SK-N-SH (cell line): ENCODE data around the gene ZNF609. TPM values are rescaled to one million over a fixed set of nuclear protein-coding genes. Genes with fewer than 3 reads are reported as not detected.

Experiments used
- CTCF ChIA-PET: fragments of 300-600, 350-600 bp; formaldehyde crosslinking; extraction: SDS; loops from one replicate; lab custom pipeline; 2021; lab: Yijun Ruan, JAX
- POLR2A ChIA-PET: fragments of 350-600 bp; sonication (Branson Sonifier 250); formaldehyde crosslinking; extraction: SDS; loops from one replicate; lab custom pipeline; 2020; ENCODE audit warnings: antibody characterized with exemption, inconsistent platforms; lab: Yijun Ruan, JAX
- DNase-seq: peaks from one replicate; pipeline ENCODE4 v3.0.0; 2012
- H2AFZ ChIP-seq: fragments of 200-600 bp; sonication (generic); 2 replicates; pipeline ENCODE4 v1.8.1; 2016; ENCODE audit warnings: antibody characterized with exemption, mild to moderate bottlenecking, low read depth
- H3F3A ChIP-seq: fragments of 200-600 bp; sonication (generic); replicated peaks from 2 replicates; pipeline ENCODE3; 2016; ENCODE audit warnings: antibody characterized with exemption, mild to moderate bottlenecking; ENCODE audit not compliant: insufficient read depth
- H3K27ac ChIP-seq, 2 experiments: fragments of 200-500 bp in 1 of 2; fragments of 200-600 bp in 1 of 2; sonication (Bioruptor generic) in 1 of 2; sonication (generic), shearing (Covaris generic) in 1 of 2; 2 replicates each; pipeline versions ENCODE4 v1.5.1 to v1.6.1; 2014 to 2016; ENCODE audit warnings: low read depth in 2 of 2, inconsistent platforms in 1 of 2, low read length in 1 of 2, mild to moderate bottlenecking in 1 of 2, mixed read lengths in 1 of 2
- H3K27me3 ChIP-seq: fragments of 200-600 bp; sonication (generic), shearing (Covaris generic); 2 replicates; pipeline ENCODE4 v1.6.1; 2016; ENCODE audit warnings: mixed run types; ENCODE audit not compliant: insufficient read depth
- H3K36me3 ChIP-seq, 2 experiments: fragments of 200-500 bp in 1 of 2; fragments of 200-600 bp in 1 of 2; sonication (Bioruptor generic) in 1 of 2; sonication (generic) in 1 of 2; replicated peaks in 1 of 2; 2 replicates each; pipeline versions ENCODE3 to v1.5.1; 2014 to 2016; ENCODE audit warnings: low read length in 1 of 2, mild to moderate bottlenecking in 1 of 2; ENCODE audit not compliant: insufficient read depth in 2 of 2, control insufficient read depth in 1 of 2
- H3K4me1 ChIP-seq, 2 experiments: fragments of 200-500 bp in 1 of 2; fragments of 200-600 bp in 1 of 2; sonication (Bioruptor generic) in 1 of 2; sonication (generic), shearing (Covaris generic) in 1 of 2; 2 replicates each; pipeline versions ENCODE4 v1.5.1 to v1.6.1; 2014 to 2016; ENCODE audit warnings: low read depth in 1 of 2, low read length in 1 of 2, mixed run types in 1 of 2; ENCODE audit not compliant: insufficient read depth in 2 of 2, control insufficient read depth in 1 of 2
- H3K4me2 ChIP-seq: fragments of 200-600 bp; sonication (generic), shearing (Covaris generic); 2 replicates; pipeline ENCODE4 v1.6.1; 2017; ENCODE audit warnings: mixed run types
- H3K4me3 ChIP-seq, 2 experiments: fragments of 200-500 bp in 1 of 2; fragments of 200-600 bp in 1 of 2; sonication (Bioruptor generic) in 1 of 2; sonication (generic), shearing (Covaris generic) in 1 of 2; 2 replicates each; pipeline versions ENCODE4 v1.5.1 to v1.8.1; 2014 to 2016; ENCODE audit warnings: low read depth in 2 of 2, inconsistent platforms in 1 of 2, low read length in 1 of 2, mild to moderate bottlenecking in 1 of 2, mixed read lengths in 1 of 2, moderate library complexity in 1 of 2
- H3K79me2 ChIP-seq: fragments of 200-600 bp; sonication (generic); 2 replicates; pipeline ENCODE4 v1.8.1; 2017; ENCODE audit warnings: mild to moderate bottlenecking; ENCODE audit not compliant: insufficient read depth
- H3K9ac ChIP-seq: fragments of 200-600 bp; sonication (generic); 2 replicates; pipeline ENCODE4 v1.6.1; 2017; ENCODE audit warnings: mixed run types
- H3K9me2 ChIP-seq: fragments of 200-600 bp; sonication (generic); 2 replicates; pipeline ENCODE4 v1.6.1; 2017; ENCODE audit warnings: mixed run types
- H3K9me3 ChIP-seq: fragments of 200-600 bp; sonication (generic); 2 replicates; pipeline ENCODE4 v1.6.1; 2017; ENCODE audit warnings: mixed run types, mild to moderate bottlenecking, moderate library complexity
- H4K20me1 ChIP-seq: fragments of 200-600 bp; sonication (generic); 2 replicates; pipeline ENCODE4 v1.6.1; 2017; ENCODE audit warnings: mild to moderate bottlenecking, mixed run types; ENCODE audit not compliant: insufficient read depth
- CTCF ChIP-seq: fragments of 200-600 bp; sonication (generic); IDR thresholded peaks from 2 replicates; pipeline ENCODE4 v1.6.1; 2017; ENCODE audit warnings: antibody characterized with exemption, mild to moderate bottlenecking, moderate library complexity
- ELF1 ChIP-seq: IDR thresholded peaks from 2 replicates; pipeline ENCODE4 v1.4.0; 2012
- EZH2phosphoT487 ChIP-seq: fragments of 200-600 bp; sonication (generic); IDR thresholded peaks from 2 replicates; pipeline ENCODE4 v1.6.1; 2017; ENCODE audit warnings: low read depth, mixed run types, mild to moderate bottlenecking, antibody characterized with exemption, moderate library complexity, borderline replicate concordance
- FOXJ3 ChIP-seq: sonication (generic); formaldehyde crosslinking; IDR thresholded peaks from 2 replicates; pipeline ENCODE4 v1.5.1; 2020; ENCODE audit warnings: mild to moderate bottlenecking, missing genetic modification reagents
- FOXM1 ChIP-seq: IDR thresholded peaks from 2 replicates; pipeline ENCODE4 v1.4.0; 2012; ENCODE audit warnings: low read depth, mild to moderate bottlenecking
- IRF3 ChIP-seq: fragments of 150-350 bp; IDR thresholded peaks from 2 replicates; pipeline ENCODE4 v1.6.1; 2016; ENCODE audit warnings: mild to moderate bottlenecking, low read depth, low read length
- NFIC ChIP-seq: IDR thresholded peaks from 2 replicates; pipeline ENCODE4 v1.4.0; 2012; ENCODE audit warnings: borderline replicate concordance
- NRF1 ChIP-seq: IDR thresholded peaks from 2 replicates; pipeline ENCODE4 v1.6.1; 2012; ENCODE audit warnings: low read depth, mild to moderate bottlenecking, low read length
- PBX3 ChIP-seq: IDR thresholded peaks from 2 replicates; pipeline ENCODE4; 2012
- POLR2AphosphoS5 ChIP-seq: IDR thresholded peaks from 2 replicates; pipeline ENCODE4 v1.6.1; 2012; ENCODE audit warnings: low read depth, low read length
- RCOR1 ChIP-seq: fragments of 150-350 bp; IDR thresholded peaks from 2 replicates; pipeline ENCODE4 v1.6.1; 2017; ENCODE audit warnings: antibody characterized with exemption, low read length
- REST ChIP-seq: IDR thresholded peaks from 2 replicates; pipeline ENCODE4 v1.6.1; 2012; ENCODE audit warnings: mild to moderate bottlenecking, low read depth, low read length, moderate library complexity
- RFX5 ChIP-seq: IDR thresholded peaks from 2 replicates; pipeline ENCODE4 v1.6.1; 2012; ENCODE audit warnings: mild to moderate bottlenecking, improper control_type of control experiment, low read length
- TAF1 ChIP-seq: IDR thresholded peaks from 2 replicates; pipeline ENCODE4 v1.6.1; 2012; ENCODE audit warnings: low read depth, mild to moderate bottlenecking, low read length, moderate library complexity, borderline replicate concordance
- YY1 ChIP-seq: IDR thresholded peaks from 2 replicates; pipeline ENCODE4 v1.4.0; 2012; ENCODE audit warnings: low read depth, mild to moderate bottlenecking
- WGBS: methylation state at CpG from one replicate; pipeline ENCODE4 v1.1.6; 2017; ENCODE audit warnings: low lambda C conversion rate; 5-methylcytosine and 5-hydroxymethylcytosine counted together
- polyA plus RNA-seq, 3 experiments: library from polyadenylated mRNA; depleted of rRNA; stranded (reverse); fragments of >200 nt; gene quantifications; 2 replicates each; pipeline ENCODE4 v1.2.3, GENCODE V29; 2012

ZNF609 gene
- polyA plus RNA-seq, 1 of the 3 experiments (the other 2 are of a cell fraction) = 12.6 TPM

- Histone ChIP-seq H3K4me3 (no peak overlapping the region), H3K9me2 (no peaks in the 10 kb centered on the region), H3K27ac (no peak overlapping the region), H3K4me2 (no peak overlapping the region), H4K20me1 (peaks cover 38% of the 10 kb centered on the region; the same call in 1 of the 2 replicates), H3K27me3 (no peaks in the 10 kb centered on the region), H3K9ac (no peak overlapping the region), H3F3A (peaks cover 19% of the 10 kb centered on the region), H3K36me3 (peaks cover 0 to 3% of the 10 kb centered on the region in 2 experiments), H2AFZ (no peak overlapping the region), H3K79me2 (peaks cover 92% of the 10 kb centered on the region), H3K9me3 (no peaks in the 10 kb centered on the region), H3K4me1 (peaks cover 0 to 6% of the 10 kb centered on the region in 2 experiments; a peak in 2 of 4 replicates)
- POLR2A ChIA-PET = no interaction called here
- no peak for DNase-seq
- CTCF ChIA-PET = no interaction called here
- WGBS = 92% methylated on average over 3 of the region's 3 CpGs
- no peak for TF ChIP-seq RCOR1
- TF ChIP-seq CTCF = no peak
- no peak for TF ChIP-seq FOXJ3
- TF ChIP-seq TAF1 = no peak
- no peak for TF ChIP-seq EZH2phosphoT487
- TF ChIP-seq PBX3 = no peak
- TF ChIP-seq ELF1 = no peak
- no peak for TF ChIP-seq POLR2AphosphoS5
- no peak for TF ChIP-seq NFIC
- no peak for TF ChIP-seq YY1
- TF ChIP-seq NRF1 = no peak
Measured at GRCh38 chr15:64560501-64560900, 100.1 kb downstream of the ZNF609 start.

GRCh38 chr15:64560998-64561397 lies 100.6 kb downstream of the ZNF609 start:
- H3K4me1 ChIP-seq = peaks cover 0 to 6% of the 10 kb centered on the region in 2 experiments; a peak in 2 of 4 replicates
- no peaks in the 10 kb centered on the region for H3K9me3 ChIP-seq
- no peaks in the 10 kb centered on the region for H3K9me2 ChIP-seq
- H3K27me3 ChIP-seq = no peaks in the 10 kb centered on the region
- DNase-seq = no peak
- no peak overlapping the region for H3K27ac ChIP-seq
- H3K4me2 ChIP-seq = no peak overlapping the region
- ChIA-PET CTCF (no interaction called here), POLR2A (no interaction called here)
- peaks cover 90% of the 10 kb centered on the region for H3K79me2 ChIP-seq
- H3F3A ChIP-seq = peaks cover 19% of the 10 kb centered on the region
- H3K4me3 ChIP-seq = no peak overlapping the region
- H2AFZ ChIP-seq = no peak overlapping the region
- peaks cover 36% of the 10 kb centered on the region; the same call in 1 of the 2 replicates for H4K20me1 ChIP-seq
- no peak overlapping the region for H3K9ac ChIP-seq
- WGBS = 83% methylated on average over 2 of the region's 2 CpGs
- H3K36me3 ChIP-seq = peaks cover 0 to 3% of the 10 kb centered on the region in 2 experiments
- no peak for TF ChIP-seq RFX5
- no peak for TF ChIP-seq FOXM1
- no peak for TF ChIP-seq POLR2AphosphoS5
- no peak for TF ChIP-seq IRF3
- TF ChIP-seq NRF1 = no peak
- no peak for TF ChIP-seq REST
- TF ChIP-seq ELF1 = no peak
